ENCODE results near the gene NMUR2.

The NMUR2 gene

GRCh38 chr5:152405145-152405544 is at the start of gene NMUR2:
TSS of gene NMUR2 (minus strand) at chr5:152405279. CDS start at chr5:152405113, 166 bp downstream.
- no peak for DNase-seq

DNA sequence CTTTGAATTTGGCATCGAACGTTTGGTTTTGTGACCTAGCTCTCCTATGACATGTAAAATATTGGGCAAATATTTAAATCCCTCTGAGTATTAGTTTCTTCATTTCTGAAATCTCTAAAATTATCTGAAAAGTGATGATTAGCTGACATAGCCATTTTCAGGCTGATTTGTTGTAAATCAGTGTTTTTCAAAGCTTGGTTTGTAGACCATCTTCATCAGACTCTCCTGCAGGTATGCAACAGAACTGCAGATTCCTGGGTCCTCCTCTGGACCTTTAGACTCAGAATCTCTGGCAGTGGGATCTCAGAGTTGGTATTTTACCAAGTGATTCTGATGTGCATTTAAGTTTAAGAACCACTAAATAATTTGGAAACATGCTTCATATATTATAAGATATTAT is 38.9 kb upstream of the NMUR2 start:
- no peak for DNase-seq

- DNase-seq: no peak
Observed at GRCh38 chr5:152439791-152440190, 34.7 kb upstream of the NMUR2 start.

GRCh38 chr5:152437866-152438265 is 32.8 kb upstream of the NMUR2 start:
- DNase-seq: no peak

DNA sequence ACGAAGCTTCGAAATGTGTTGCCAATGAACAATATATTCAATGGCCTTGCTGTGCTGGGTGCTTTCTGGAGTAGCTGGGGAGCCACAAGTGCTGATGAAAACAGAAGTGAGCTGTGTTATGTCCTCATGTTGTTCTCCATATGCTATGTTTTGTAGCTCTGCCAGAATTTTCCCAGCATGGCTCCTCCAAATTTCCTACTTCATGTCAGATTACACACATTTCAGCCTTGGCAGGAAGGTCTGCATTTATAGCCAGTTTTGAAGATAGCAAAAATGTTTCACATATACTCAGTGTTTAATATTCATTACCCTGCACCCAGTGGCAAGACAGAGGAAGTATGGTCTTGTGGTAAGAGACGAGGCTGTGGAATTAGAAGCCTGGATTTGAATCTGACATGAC is 22.6 kb upstream of the NMUR2 start:
- no peak for DNase-seq

- DNase-seq: no peak
Observed at GRCh38 chr5:152425083-152425482, 20.0 kb upstream of the NMUR2 start.

DNA sequence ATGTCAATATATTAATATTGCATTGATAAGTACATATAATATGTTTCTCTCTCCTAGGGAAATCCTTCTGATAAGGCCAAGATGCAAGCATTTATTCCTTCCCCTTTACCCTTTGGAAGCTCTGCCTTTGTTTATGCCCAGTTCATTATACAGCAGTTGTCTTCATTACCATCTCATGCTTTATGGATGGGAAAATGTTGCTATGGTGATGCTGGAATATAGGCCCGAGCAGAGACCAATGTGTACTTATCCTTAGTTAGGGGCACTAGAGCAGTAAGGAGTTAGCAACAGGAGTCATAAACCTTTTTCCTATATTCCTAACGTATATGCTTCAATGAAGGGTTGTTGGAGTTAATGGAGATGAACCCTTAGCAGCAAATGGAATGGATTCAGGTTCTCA is 19.4 kb upstream of the NMUR2 start:
- no peak for DNase-seq

DNA sequence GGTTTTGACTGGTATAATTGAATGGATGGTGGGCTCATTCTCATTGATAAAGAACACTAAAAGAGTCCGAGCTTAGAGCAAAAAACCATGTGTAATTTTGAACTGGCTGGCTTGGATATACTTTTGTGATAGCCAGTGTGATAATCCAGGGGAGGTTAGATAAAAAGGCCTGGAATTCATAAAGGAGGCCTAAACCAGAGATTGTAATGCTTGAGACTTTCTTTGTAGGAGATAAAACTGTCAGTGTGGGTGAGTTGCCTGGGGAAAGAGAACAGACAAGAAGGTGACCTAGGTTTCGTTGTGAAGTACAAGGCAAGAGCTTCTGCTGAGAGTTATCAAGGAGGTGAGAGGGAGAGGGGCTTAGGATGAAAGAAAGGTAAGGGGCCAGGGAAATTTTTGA is 17.0 kb upstream of the NMUR2 start:
- DNase-seq: no peak

DNA sequence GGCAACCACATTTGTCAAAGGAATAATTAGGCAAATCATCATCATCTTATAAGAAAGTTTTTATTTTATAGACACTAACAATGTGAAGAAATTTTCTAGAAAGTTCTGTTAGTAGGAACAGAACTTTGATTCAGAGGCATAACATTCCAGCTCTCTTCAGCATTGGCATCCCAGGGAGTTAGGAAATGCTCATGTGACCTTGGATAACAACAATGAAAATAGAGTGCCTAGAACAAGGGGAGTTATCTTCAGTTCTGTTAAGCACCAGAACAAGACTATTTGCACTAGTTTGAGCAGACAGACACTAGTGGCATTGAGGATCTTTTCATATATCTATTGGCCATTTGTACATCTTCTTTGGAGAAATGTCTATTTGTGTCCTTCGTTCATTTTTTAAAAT is 7.0 kb upstream of the NMUR2 start:
- no peak for DNase-seq

- DNase-seq: no peak
Observed at GRCh38 chr5:152406082-152406481, 1.0 kb upstream of the NMUR2 start.

- DNase-seq: no peak
Observed at GRCh38 chr5:152404494-152404893, 585 bp downstream of the NMUR2 start.

GRCh38 chr5:152403046-152403445 is 2.0 kb downstream of the NMUR2 start:
- DNase-seq: no peak

- DNase-seq: no peak
Observed at GRCh38 chr5:152400846-152401245, 4.2 kb downstream of the NMUR2 start.

GRCh38 chr5:152397581-152397980 is 7.5 kb downstream of the NMUR2 start:
- DNase-seq: no peak

- no peak for DNase-seq
Observed at GRCh38 chr5:152393441-152393840, 11.6 kb downstream of the NMUR2 start.

DNA sequence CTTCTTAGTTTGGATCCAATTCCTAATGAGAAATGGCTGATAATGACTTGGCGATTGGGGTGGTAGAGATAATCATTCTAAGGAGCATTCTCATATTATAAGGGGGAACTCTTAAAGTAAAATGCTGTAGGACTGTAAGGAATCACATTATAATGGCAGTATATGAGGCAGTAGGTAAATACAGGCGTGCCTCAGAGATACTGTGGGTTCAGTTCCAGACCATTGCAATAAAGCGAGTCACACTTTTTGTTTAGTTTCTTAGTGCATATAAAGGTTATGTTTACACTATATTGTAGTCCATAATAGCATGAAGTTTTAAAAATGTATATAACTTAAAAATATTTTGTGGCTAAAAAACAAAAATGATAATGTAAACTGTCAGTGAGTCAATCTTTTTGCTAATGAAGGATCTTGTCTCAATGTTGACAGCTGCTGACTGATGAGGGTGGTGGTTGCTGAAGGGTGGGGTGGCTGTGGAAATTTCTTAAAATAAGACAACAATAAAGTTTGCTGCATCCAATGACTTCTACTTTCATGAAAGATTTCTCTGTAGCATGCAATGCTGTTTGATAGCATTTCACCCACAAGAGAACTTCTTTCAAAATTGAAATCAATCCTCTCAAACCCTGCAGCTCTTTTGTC is 15.8 kb downstream of the NMUR2 start:
- no peak for DNase-seq

- DNase-seq: no peak
Observed at GRCh38 chr5:152388610-152389009, 16.5 kb downstream of the NMUR2 start.

DNA sequence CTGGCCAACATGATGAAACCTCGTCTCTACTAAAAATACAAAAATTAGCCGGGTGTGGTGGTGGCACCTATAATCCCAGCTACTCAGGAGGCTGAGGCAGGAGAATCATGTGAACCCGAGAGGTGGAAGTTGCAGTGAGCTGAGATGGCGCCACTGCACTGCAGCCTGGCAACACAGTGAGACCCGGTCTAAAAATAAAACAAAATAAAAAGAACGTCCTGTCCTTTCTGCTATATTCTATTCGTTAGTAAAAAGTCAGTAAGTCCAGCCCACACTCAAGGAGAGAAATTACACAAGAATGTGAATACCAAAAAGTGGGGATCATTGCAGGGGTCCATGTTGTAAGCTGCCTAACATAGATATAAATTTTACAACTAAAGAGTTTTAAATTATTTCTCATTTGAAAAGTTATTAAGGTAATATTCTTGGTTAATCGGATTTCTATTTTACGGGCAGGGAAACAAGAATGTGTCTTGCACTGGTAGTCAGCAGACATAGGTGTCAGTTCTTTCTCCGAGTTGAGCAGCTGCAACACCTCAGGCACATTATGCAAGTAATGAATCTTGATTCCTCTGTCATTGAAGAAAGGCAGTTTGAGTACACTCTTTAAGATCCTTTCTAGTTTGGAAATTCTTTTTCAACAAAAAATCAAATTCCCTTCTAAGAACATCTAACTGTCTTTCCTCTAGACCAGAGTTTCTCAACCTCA is 24.5 kb downstream of the NMUR2 start:
- DNase-seq: no peak

GRCh38 chr5:152379331-152379730 is 25.7 kb downstream of the NMUR2 start:
- no peak for DNase-seq

GRCh38 chr5:152378730-152379129 is 26.3 kb downstream of the NMUR2 start:
- no peak for DNase-seq

DNA sequence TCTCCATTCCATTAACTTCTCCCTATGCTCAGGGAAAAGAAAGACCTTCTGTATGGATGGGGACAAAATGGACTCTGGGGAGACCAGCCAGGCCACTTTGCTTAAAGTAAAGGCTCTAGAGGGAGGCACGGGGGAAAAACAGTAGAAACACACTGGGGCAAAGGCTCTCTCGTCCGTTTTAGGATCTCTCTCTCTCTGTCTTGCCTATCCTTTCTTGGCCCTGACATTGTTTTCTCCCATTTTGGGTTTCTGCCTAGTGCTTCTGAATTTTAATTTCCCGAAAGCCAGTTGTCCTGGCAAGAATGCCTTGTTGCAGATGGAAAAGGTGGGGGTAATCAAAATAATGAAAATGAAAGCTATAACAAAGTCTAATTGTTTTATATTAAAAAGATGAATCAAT is 28.2 kb downstream of the NMUR2 start:
- no peak for DNase-seq

DNA sequence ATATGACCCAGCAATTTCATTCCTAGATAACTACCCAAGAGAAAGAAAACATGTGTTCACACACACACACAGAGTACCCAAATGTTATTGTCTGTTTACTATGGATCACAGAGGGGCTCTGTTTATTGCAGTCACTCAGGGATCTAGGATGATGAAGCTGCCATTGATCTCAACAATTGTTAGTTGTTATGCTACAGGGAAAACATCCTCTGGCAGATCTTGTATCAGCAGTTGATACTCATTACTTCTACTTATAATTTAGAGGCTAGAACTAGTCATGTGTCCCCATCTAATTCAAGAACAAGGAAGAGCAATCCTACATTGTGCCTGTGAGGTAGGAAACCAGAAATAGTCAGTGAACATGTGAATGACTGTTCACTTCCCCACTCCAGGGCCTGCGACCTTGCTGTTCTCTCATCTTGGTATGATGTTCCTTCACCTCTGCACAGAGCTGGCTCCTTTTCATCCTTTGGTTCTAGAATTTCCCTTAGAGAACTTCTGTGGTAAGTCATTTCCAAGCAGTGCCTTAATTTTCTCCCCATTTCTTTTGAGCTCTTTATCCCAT is 30.3 kb downstream of the NMUR2 start:
- no peak for DNase-seq

- no peak for DNase-seq
Observed at GRCh38 chr5:152372875-152373274, 32.2 kb downstream of the NMUR2 start.

- DNase-seq: no peak
Observed at GRCh38 chr5:152369298-152369697, 35.8 kb downstream of the NMUR2 start.

DNA sequence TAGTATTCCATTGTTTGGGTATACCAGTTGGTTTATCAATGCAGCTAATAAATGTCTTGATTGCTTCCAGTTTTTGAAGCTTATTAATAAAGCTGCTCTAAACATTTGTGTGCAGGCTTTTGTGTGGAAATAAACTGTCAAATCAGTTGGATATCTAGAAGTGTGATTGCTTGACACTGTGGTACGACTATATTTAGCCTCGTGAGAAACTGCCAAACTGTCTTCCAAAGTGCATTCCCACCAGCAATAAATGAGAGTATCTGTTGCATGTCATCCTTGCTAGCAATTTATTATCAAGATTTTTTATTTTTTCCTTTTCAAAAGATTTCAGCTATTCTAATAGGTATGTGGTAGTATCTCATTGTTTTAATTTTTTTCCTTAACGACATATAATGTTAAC is 37.5 kb downstream of the NMUR2 start:
- DNase-seq: no peak
